ENCODE data around the gene USP53. TPM values are rescaled to one million over a fixed set of nuclear protein-coding genes. Genes with fewer than 3 reads are reported as not detected.
A peak's percentile ranks its signal among the peaks of the same experiment; 100 is the strongest.

Gene USP53
- total RNA-seq, 1 donor from 2014 or later: 39.9 TPM

GRCh38 chr4:119296356-119296755 lies 83.8 kb downstream of the USP53 start:
- Histone ChIP-seq H3K4me1 (peaks cover 66% of the 10 kb centered on the region), H3K4me3 (no peak overlapping the region), H3K27ac (replicated peaks) (no peak overlapping the region), H3K9me3 (replicated peaks) (no peaks in the 10 kb centered on the region), H3K36me3 (peaks cover 64% of the 10 kb centered on the region), H3K27me3 (ENCODE audit: low read depth) (no peaks in the 10 kb centered on the region)
- intact Hi-C loops (cut with micrococcal nuclease): no loop called here
- no peak for DNase-seq
- no peak for TF ChIP-seq CTCF (IDR thresholded peaks at IDR 0.05; ENCODE audit: borderline replicate concordance)

GRCh38 chr4:119297795-119298194 lies 85.3 kb downstream of the USP53 start:
- no peak for TF ChIP-seq CTCF (IDR thresholded peaks at IDR 0.05; ENCODE audit: borderline replicate concordance)
- peaks cover 70% of the 10 kb centered on the region for H3K4me1 ChIP-seq
- intact Hi-C loops (cut with micrococcal nuclease): no loop called here

GRCh38 chr4:119299260-119299671 lies 86.8 kb downstream of the USP53 start:
- no peak for DNase-seq
- Histone ChIP-seq H3K27ac (replicated peaks) (peak overlapping the region; percentile 98), H3K9me3 (replicated peaks) (no peaks in the 10 kb centered on the region), H3K4me3 (peak overlapping the region; percentile 90), H3K4me1 (peaks cover 68% of the 10 kb centered on the region), H3K27me3 (ENCODE audit: low read depth) (no peaks in the 10 kb centered on the region), H3K36me3 (peaks cover 39% of the 10 kb centered on the region)
- intact Hi-C loops (cut with micrococcal nuclease): no loop called here
- TF ChIP-seq CTCF (IDR thresholded peaks at IDR 0.05; ENCODE audit: borderline replicate concordance): no peak

More at GRCh38 chr4:119297795-119298194, 85.3 kb downstream of the USP53 start:
- Histone ChIP-seq H3K9me3 (replicated peaks) (no peaks in the 10 kb centered on the region), H3K27ac (replicated peaks) (peak overlapping the region; percentile 98), H3K4me3 (peak overlapping the region; percentile 90), H3K36me3 (peaks cover 51% of the 10 kb centered on the region), H3K27me3 (ENCODE audit: low read depth) (no peaks in the 10 kb centered on the region)
- no peak for DNase-seq

GRCh38 chr4:119299741-119300100 lies 87.2 kb downstream of the USP53 start:
- TF ChIP-seq CTCF (IDR thresholded peaks at IDR 0.05; ENCODE audit: borderline replicate concordance): no peak
- peaks cover 63% of the 10 kb centered on the region for H3K4me1 ChIP-seq
- DNase-seq: no peak
- H3K9me3 ChIP-seq (replicated peaks): no peaks in the 10 kb centered on the region
- intact Hi-C loops (cut with micrococcal nuclease): no loop called here
- peak overlapping the region; percentile 98 for H3K27ac ChIP-seq (replicated peaks)
- H3K27me3 ChIP-seq (ENCODE audit: low read depth): no peaks in the 10 kb centered on the region
- H3K4me3 ChIP-seq: peak overlapping the region; percentile 90
- peaks cover 36% of the 10 kb centered on the region for H3K36me3 ChIP-seq

- Histone ChIP-seq H3K27me3 (ENCODE audit: low read depth) (no peaks in the 10 kb centered on the region), H3K36me3 (peaks cover 33% of the 10 kb centered on the region)
- intact Hi-C loops (cut with micrococcal nuclease): no loop called here
Observed at GRCh38 chr4:119300101-119300978, 87.8 kb downstream of the USP53 start.

More at GRCh38 chr4:119300101-119300978, 87.8 kb downstream of the USP53 start:
- no peak for TF ChIP-seq CTCF (IDR thresholded peaks at IDR 0.05; ENCODE audit: borderline replicate concordance)
- peak; percentile 95 for DNase-seq
- Histone ChIP-seq H3K4me3 (peak overlapping the region; percentile 90), H3K27ac (replicated peaks) (peak overlapping the region; percentile 98), H3K4me1 (peaks cover 57% of the 10 kb centered on the region), H3K9me3 (replicated peaks) (no peaks in the 10 kb centered on the region)
